CD4-positive, alpha-beta T cell treated with Interleukin-2 at 100 ng/mL for 4 hours (primary cell): ENCODE data around the gene UBE4A.

Experiments used
- DNase-seq: peaks from one replicate; pipeline ENCODE4 v3.0.0-alpha.2; 2020; ENCODE audit warnings: low spot score

UBE4A gene, protein sequence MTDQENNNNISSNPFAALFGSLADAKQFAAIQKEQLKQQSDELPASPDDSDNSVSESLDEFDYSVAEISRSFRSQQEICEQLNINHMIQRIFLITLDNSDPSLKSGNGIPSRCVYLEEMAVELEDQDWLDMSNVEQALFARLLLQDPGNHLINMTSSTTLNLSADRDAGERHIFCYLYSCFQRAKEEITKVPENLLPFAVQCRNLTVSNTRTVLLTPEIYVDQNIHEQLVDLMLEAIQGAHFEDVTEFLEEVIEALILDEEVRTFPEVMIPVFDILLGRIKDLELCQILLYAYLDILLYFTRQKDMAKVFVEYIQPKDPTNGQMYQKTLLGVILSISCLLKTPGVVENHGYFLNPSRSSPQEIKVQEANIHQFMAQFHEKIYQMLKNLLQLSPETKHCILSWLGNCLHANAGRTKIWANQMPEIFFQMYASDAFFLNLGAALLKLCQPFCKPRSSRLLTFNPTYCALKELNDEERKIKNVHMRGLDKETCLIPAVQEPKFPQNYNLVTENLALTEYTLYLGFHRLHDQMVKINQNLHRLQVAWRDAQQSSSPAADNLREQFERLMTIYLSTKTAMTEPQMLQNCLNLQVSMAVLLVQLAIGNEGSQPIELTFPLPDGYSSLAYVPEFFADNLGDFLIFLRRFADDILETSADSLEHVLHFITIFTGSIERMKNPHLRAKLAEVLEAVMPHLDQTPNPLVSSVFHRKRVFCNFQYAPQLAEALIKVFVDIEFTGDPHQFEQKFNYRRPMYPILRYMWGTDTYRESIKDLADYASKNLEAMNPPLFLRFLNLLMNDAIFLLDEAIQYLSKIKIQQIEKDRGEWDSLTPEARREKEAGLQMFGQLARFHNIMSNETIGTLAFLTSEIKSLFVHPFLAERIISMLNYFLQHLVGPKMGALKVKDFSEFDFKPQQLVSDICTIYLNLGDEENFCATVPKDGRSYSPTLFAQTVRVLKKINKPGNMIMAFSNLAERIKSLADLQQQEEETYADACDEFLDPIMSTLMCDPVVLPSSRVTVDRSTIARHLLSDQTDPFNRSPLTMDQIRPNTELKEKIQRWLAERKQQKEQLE

GRCh38 chr11:118359295-118359958 lies at the start of gene UBE4A:
TSS of gene UBE4A (plus strand) at chr11:118359600. CDS start at chr11:118365081, 5,481 bp downstream.
- peak; percentile 99 for DNase-seq

GRCh38 chr11:118310271-118310670 lies 49.1 kb upstream of the UBE4A start:
- DNase-seq: no peak

DNA sequence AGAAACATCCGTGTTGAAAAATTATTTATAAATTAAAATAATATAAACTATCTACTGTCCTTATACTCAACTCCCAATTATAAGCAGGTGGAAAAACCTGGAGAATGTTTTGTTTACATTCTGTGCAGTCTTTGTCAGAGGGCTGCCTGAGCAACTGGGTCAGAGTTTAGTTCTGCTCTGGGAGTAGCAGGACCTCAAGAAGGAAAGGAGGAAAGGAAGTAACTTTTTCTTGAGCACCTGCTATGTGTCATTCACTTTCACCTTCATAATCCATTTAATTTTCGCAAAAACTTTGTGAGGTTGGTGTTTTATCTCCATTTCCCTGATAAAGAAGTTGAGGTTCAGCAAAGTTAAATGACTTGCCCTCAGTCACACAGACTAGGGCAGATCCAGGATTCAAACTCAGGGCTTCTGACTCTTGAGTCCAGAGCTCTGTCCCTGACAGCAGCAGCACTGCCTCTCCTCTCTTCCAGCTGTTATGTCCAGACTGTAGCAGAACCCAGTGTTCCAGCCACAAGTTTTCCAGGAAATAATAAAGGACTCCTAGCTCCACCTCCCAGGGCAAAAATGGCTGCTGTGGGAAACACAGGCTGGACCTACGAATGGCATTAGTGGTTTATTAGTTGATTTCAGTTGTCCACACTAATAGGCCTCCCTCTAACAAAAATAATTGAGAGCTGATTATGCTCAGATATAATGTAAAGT lies 48.5 kb upstream of the UBE4A start:
- DNase-seq: no peak

- DNase-seq: peak; percentile 70
These were observed 47.9 kb upstream of the UBE4A start for GRCh38 chr11:118311518-118311917.

DNA sequence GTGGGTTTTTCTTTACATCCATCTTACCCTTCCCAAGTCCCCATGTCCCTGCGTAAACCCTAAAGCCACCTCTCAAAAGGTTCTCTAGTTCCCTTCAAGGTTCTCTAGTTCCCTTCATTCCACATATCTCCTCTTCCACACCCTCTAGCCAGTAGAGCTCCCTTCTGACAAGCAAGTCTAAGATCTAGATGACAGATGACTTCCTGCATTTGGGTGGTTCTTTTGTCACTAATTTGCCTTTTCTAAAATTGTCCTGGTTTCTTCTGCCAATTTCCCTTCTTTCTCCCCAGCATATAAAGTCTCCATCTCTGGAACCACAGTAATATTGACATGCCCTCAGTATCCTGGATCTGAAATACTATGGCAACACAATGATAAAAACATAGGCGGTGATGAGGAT lies 47.1 kb upstream of the UBE4A start:
- DNase-seq: no peak

- no peak for DNase-seq
These were observed 46.2 kb upstream of the UBE4A start for GRCh38 chr11:118313242-118313641.

DNA sequence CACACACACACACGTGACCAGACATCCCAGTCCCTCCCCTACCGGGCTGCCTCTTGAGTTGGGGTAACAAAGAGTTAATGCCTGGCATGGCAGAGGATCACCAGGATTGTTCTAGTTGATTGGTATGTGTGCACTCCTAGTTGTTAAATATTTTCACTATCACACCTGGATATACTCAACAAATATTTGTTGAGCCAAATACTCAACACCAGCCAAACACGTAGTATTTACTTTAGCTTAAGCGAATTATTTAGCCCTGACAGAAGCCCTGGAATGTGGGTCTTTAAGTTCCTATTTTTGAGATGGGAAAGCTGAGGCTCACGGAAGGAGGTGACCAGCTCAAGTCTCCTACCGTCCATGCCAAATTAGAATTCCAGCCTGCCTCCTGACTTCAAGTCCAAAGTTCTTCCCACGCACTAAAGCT lies 44.4 kb upstream of the UBE4A start:
- DNase-seq: no peak

- DNase-seq: no peak
These were observed 41.3 kb upstream of the UBE4A start for GRCh38 chr11:118318124-118318523.

DNA sequence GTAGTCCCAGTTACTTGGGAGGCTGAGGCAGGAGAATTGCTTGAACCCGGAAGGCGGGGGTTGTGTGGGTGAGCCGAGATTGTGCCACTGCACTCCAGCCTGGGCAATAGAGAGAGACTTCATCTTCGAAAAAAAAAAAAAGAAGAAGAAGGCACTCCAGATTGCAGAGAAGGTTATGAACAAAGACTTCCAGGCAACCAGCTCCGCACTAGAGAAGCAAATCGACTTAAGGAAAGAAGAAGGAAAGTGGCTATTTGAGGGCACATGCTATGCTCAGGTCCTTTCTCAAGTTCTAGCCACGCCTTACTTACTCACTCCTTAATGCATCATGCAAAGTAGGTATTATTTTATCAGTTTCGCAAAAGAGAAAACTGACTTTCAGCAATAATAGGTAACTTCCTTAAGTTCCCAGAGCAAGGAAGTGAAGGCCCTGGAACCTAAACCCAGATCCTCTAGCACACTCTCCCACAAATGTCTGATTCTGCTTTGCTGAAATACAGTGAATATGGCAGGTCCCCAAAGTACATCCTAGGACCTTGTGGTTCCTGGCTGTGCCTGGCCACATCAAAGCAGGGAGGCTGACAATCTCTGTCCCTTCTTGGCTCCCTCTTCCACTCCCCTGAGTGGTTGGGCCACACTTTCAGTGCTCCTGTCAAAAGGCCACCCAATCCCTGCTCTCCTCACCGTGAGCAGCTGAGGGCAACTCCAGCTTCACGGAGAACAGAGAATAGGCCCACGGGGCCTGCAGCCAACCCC lies 40.6 kb upstream of the UBE4A start:
- DNase-seq: no peak

GRCh38 chr11:118319337-118319707 lies 40.1 kb upstream of the UBE4A start:
- DNase-seq: no peak

DNA sequence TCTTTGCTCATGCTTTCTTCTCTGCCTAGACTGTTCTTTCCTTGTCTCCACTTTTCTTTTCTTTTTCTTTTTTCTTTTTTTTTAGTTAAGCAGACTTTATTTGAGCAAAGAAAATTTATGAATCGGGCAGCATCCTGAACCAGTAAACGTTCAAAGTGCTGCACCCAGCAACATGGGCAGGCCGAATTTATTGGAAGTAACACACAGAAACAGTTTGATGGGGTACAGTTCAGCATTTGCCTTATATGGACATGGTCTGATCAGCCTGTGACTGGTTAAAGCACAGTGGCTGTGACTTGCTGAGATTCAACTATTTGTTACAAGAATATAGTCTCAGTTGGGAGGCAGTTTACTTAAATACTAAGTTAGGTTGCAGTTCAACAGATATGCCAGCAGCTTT lies 38.9 kb upstream of the UBE4A start:
- DNase-seq: no peak

GRCh38 chr11:118321386-118322082 lies 37.9 kb upstream of the UBE4A start:
- DNase-seq: no peak

DNA sequence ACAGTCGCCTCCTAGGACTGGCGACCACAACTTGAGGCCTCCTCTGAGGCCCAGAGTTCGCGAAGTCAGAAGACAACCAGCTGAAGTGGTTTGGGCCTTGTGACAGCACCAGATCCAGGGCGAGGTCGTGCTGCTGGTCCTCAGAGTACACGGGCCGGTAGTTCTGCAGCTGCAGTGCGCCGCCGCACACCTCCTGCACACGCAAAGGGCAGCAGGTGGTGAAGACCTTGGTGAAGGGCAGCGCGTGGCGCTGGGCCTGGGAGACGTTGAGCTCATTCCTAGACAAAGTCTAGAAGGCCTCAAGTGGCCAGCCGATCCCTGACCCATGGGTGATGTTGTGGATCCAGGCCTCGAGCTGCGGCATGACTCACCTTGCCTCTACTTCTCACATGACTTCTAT lies 36.7 kb upstream of the UBE4A start:
- no peak for DNase-seq

- no peak for DNase-seq
These were observed 34.1 kb upstream of the UBE4A start for GRCh38 chr11:118325283-118325682.

- no peak for DNase-seq
These were observed 30.7 kb upstream of the UBE4A start for GRCh38 chr11:118328745-118329144.

GRCh38 chr11:118334745-118335144 lies 24.7 kb upstream of the UBE4A start:
- no peak for DNase-seq

DNA sequence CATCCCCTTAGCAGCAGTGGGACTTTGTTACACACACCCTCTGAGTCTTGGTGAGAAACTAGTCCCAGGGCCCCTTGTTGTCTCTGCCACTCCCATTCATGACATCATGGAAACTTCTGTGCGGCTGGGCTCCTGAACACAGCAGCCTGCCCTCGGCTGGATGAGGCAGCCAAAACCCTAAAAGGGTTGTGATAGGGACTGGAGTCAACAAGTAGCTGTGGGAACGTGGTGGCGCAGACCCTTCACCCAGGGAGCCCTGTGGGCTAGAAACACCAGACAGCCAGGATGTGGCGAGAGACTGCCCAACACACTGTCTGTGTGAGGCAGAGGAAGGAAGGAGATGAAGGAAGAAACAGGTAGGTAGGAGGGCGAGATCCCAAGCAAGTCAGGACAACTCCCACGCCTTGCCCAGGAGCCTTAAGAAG lies 20.8 kb upstream of the UBE4A start:
- DNase-seq: peak; percentile 92

- DNase-seq: no peak
These were observed 20.0 kb upstream of the UBE4A start for GRCh38 chr11:118339281-118339961.

DNA sequence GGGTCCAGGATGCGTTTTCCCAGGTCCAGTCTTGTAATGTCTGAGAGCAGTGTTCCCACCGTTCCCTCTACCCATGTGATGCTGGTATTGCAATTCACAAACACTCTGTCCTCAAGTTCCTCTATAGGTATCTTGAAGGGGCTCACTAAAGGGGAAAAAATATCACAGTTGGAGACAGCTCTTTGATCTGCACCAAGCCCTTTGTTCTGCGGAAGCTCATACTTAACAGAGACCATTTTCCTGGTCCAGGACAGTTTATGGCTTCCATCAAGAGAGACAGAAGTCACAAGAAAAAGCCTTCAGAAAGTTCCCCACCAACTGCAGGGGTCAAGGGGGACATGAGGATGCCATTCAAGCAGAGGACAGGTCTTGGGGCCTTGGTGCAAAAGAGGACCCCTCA lies 19.0 kb upstream of the UBE4A start:
- no peak for DNase-seq

GRCh38 chr11:118341261-118341660 lies 18.1 kb upstream of the UBE4A start:
- DNase-seq: no peak
